ENCODE results near the gene HMG20A.

Gene HMG20A

DNA sequence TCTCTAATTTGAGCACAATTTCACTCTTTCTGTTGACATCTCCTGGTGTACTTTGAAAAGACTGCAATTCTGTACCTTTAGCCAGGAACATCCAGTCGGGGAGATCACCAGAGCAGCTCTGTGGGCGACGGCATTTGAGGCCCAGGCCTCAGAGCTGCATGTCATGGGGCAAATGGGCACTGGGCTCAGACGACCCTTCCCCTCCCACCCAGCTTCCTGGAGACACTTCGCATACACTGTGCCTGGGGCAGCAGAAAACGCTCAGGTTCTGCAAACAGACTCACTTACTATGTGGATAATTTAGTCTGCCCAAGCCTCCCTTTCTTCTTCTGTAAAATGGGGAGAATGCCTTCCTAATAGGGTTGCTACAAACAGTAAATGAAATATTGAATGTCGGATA lies 96.9 kb downstream of the HMG20A start:
- no peak for DNase-seq (ENCODE audit: low read depth in 2 of 2)

GRCh38 chr15:77518458-77518857 lies 97.8 kb downstream of the HMG20A start:
- DNase-seq (ENCODE audit: low read depth in 2 of 2) = no peak

DNA sequence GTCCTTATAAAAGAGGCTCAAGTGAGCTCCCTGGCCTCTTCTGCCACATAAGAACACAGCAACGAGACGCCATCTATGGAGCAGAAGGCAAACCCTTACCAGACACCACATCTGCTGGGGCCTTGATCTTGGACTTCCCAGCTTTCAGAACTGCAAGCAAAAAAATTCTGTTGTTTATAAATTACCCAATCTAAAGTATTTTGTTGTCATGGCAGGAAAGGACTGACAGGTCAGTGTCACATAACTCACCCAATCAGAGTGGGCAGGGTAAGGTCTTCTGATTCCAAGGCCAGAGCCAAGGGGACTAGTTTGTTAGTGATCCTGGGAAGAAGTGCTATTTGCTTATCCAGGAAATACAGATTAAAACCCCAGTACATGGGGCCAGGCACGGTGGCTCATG lies 98.9 kb downstream of the HMG20A start:
- no peak for DNase-seq (ENCODE audit: low read depth in 2 of 2)

DNA sequence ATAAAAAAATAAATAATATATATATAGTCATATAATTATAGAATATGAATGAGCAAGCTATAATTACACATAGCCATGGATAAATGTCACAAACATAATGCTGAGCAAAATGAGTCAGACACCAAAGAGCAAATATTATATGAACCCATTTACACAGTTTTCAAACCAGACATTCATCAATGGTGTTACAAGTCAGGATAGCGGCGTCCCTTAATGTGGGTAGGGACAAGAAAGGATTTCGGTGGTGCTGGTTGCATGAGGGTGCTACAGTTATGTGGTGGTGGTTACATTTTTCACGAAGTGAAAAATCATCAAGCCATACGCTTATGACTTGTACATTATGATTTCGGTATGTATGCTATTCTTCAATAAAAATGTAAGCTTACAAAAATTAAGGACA lies 100.5 kb downstream of the HMG20A start:
- no peak for DNase-seq (ENCODE audit: low read depth in 2 of 2)

- DNase-seq (ENCODE audit: low read depth in 2 of 2) = no peak
Observed at GRCh38 chr15:77525400-77525811, 104.7 kb downstream of the HMG20A start.

- no peak for DNase-seq (ENCODE audit: low read depth in 2 of 2)
Observed at GRCh38 chr15:77525907-77526594, 105.4 kb downstream of the HMG20A start.

GRCh38 chr15:77526595-77527163 lies 106.0 kb downstream of the HMG20A start:
- DNase-seq (ENCODE audit: low read depth in 2 of 2) = no peak

DNA sequence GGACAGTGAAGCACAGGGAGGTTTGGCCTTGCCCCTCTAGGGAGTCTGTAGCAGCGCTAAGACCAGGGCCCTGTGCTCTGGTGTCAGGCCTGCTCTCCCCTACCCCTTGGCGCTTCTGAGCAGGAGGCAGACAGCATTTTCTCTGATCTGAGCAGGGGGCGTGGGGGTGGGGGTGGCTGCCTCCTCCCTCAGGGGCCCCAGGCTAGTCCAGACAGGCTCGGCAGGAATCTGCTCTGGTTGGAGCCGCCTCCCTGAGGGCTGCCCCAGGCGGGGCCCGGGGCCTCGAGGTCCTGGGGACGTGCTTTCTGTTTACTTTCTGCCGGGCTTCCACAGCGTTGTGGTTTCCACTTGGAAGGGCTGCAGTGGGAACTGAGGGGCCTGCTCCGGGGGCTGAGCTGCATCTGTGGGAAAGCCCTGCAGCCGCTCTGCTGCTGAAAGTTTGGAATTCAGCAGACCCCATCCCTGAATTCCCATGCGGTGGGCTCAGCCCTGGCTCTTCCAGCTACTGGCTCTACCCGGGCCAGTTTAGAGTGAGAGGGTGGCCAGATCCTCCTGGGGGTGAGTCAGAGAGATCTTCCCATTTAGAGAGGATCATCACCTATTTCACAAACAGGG lies 106.6 kb downstream of the HMG20A start:
- no peak for DNase-seq (ENCODE audit: low read depth in 2 of 2)

DNA sequence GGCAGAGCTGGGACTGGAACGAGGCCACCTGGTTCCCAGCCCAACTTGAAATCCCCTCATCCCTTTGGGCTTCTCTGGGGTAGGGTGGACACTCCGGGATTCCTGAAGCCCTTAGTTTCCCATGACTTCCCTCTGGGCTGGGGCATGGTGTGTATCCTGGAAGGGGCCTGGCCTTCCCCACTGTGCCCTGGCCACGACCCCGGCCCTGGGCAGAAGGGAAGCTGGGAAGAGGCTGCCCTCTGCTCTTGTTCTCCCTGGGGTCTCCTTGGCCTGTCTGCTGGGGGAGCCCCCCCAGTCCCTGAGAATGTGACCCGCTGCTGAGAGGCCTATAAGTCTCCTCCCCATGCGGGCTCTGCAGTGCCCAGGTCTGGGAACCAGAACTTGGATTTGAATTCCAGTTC lies 107.1 kb downstream of the HMG20A start:
- DNase-seq (ENCODE audit: low read depth in 2 of 2) = no peak

DNA sequence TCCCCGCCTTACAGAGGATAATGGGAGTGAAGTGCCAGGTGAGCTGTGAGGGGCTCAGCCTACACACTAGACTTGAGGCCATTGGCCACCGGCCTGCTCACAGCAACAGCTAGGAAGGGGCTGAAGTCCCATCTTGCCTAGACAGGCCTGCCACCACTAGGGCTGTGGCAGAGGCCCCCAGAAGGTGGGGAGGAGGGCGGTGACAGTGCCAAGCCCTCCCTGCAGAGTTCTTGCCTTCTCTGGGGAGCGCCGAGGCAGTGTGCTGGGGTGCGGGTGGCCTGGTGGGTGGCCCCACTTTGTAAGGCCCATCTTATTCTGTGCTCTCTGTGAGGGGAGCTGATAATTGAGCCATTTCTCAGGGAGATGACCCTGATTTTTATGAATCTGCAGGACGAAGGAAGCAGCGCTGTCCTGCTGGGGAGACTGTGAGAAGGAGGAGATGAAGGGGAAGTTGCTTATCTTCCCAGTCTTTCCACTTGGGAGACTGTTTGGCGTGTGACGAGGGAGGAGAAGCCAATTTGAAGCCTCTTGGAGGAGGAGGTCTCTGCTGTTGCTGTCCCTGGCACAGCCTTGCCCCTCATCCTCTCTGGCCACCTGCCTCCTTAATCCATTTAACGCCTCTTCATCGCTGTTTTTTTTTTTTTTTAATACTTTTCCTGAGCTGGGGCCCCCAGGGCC lies 107.7 kb downstream of the HMG20A start:
- no peak for DNase-seq (ENCODE audit: low read depth in 2 of 2)

- DNase-seq (ENCODE audit: low read depth in 2 of 2) = no peak
Observed at GRCh38 chr15:77528968-77529319, 108.3 kb downstream of the HMG20A start.

- DNase-seq (ENCODE audit: low read depth in 2 of 2) = no peak
Observed at GRCh38 chr15:77529394-77530159, 108.9 kb downstream of the HMG20A start.

GRCh38 chr15:77530576-77530975 lies 109.9 kb downstream of the HMG20A start:
- no peak for DNase-seq (ENCODE audit: low read depth in 2 of 2)

GRCh38 chr15:77531191-77532000 lies 110.7 kb downstream of the HMG20A start:
- DNase-seq (ENCODE audit: low read depth in 2 of 2) = no peak

DNA sequence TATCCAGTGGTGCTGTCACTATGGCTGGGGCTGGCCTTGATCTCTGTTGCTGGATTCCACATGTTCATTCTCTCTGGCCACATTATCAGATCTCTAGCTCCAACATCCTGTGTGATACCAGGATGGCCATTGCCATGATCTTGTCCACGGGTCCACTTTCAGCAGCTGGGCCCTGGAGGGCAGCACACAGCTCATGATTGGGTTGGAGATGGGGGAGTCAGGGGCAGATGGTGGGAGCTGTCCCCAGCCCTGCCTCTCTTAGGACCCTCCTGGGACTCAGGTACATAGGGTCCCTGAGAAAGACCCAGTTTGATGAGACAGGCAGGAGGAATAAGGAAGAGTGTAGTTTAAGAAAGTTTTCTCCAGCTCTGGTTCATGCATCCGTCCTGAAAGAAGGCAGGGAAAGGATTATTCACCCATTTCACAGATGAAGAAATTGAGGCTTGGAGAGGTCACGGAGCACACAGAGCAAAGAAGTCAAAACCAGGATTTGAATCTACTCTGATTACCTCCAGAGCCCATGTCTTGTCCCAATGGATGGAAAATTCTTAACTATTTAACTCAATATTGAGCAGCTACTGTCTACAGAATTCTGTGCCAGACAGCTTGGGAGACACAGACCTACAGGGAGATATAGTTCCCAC lies 111.5 kb downstream of the HMG20A start:
- DNase-seq (ENCODE audit: low read depth in 2 of 2) = no peak

GRCh38 chr15:77532846-77533245 lies 112.2 kb downstream of the HMG20A start:
- DNase-seq (ENCODE audit: low read depth in 2 of 2) = no peak

GRCh38 chr15:77533578-77534430 lies 113.1 kb downstream of the HMG20A start:
- no peak for DNase-seq (ENCODE audit: low read depth in 2 of 2)
